Upper lobe of left lung (tissue), 6 donors: Measurements from ENCODE around the gene MAP1B. TPM values are rescaled to one million over a fixed set of nuclear protein-coding genes. Genes with fewer than 3 reads are reported as not detected.

Source experiments
- ATAC-seq, 2 donors: fragments of 200-7000 bp; cut with Tn5 transposase; one replicate each; pipeline ENCODE4 v1.9.1; 2022; ENCODE audit warnings: mild to moderate bottlenecking in 2 of 2, moderate library complexity in 2 of 2; ENCODE audit not compliant: low FRiP score in 2 of 2
- DNase-seq, 2 donors: peaks; one replicate each; pipeline ENCODE4 v3.0.0-alpha.2; 2019 to 2020
- H3K27ac ChIP-seq, 4 donors: fragments of 200-600 bp; sonication (generic); one replicate each; pipeline ENCODE4 v1.5.1; 2016 to 2019
- H3K27me3 ChIP-seq, 4 donors: fragments of 200-600 bp; sonication (generic); one replicate each; pipeline ENCODE4 v1.5.1; 2017 to 2019
- H3K36me3 ChIP-seq, 4 donors: fragments of 200-600 bp; sonication (generic); one replicate each; pipeline ENCODE4 v1.5.1; 2016 to 2019
- H3K4me1 ChIP-seq, 4 donors: fragments of 200-600 bp; sonication (generic); one replicate each; pipeline ENCODE4 v1.5.1; 2018 to 2019
- H3K4me3 ChIP-seq, 4 donors: fragments of 200-600 bp; sonication (generic); one replicate each; pipeline ENCODE4 v1.5.1; 2017 to 2019; ENCODE audit warnings: mild to moderate bottlenecking in 2 of 4, moderate library complexity in 1 of 4
- H3K9me3 ChIP-seq, 4 donors: fragments of 200-600 bp; sonication (generic); one replicate each; pipeline ENCODE4 v1.5.1; 2018 to 2019
- EP300 ChIP-seq, 4 donors: sonication (generic); formaldehyde crosslinking; IDR thresholded peaks; one replicate each; pipeline ENCODE4 v1.5.1; 2017; ENCODE audit warnings: antibody characterized with exemption in 4 of 4, control low read depth in 2 of 4
- POLR2A ChIP-seq, 4 donors: fragments of 450-650 bp; IDR thresholded peaks; one replicate each; pipeline ENCODE4 v1.5.1; 2016 to 2017; ENCODE audit warnings: antibody characterized with exemption in 4 of 4, mild to moderate bottlenecking in 2 of 4
- POLR2AphosphoS5 ChIP-seq, 2 donors: sonication (generic); formaldehyde crosslinking; IDR thresholded peaks; one replicate each; pipeline ENCODE4 v1.5.1; 2017; ENCODE audit warnings: antibody characterized with exemption in 2 of 2
- WGBS, 2 donors: methylation state at CpG; one replicate each; pipeline ENCODE4 v1.1.5; 2017 to 2018; 5-methylcytosine and 5-hydroxymethylcytosine counted together
- small RNA-seq, 4 donors: library from RNA; depleted of rRNA; stranded (forward); fragments of <200 nt; gene quantifications; one replicate each; pipeline ENCODE3, GENCODE V24; 2016
- total RNA-seq, 6 donors: library from RNA; depleted of rRNA in 4 of 6; stranded (reverse); fragments of >200 nt in 4 of 6; gene quantifications; one replicate each; pipeline versions ENCODE4 v1.1.0 to v1.2.1, GENCODE V29; 2016 to 2021
- TF ChIP-seq, protein P1 (sequence below), 6 experiments: fragments of 450-650 bp in 4 of 6; fragments of 200-600 bp in 2 of 6; sonication (generic) in 2 of 6; IDR thresholded peaks; one replicate each; pipeline ENCODE4 v1.5.1; 2016 to 2019; ENCODE audit warnings: antibody characterized with exemption in 6 of 6
- donor health status: DM: no; HTN: no; CAD: no; lungs with moderate emphysema.
- donor health status: DM: no; HTN: yes; CAD: no; lungs with severe emphysema.

Gene MAP1B
- total RNA-seq, 6 donors from 2014 or later: 21.6 to 59.4 (median 38.0) TPM

DNA sequence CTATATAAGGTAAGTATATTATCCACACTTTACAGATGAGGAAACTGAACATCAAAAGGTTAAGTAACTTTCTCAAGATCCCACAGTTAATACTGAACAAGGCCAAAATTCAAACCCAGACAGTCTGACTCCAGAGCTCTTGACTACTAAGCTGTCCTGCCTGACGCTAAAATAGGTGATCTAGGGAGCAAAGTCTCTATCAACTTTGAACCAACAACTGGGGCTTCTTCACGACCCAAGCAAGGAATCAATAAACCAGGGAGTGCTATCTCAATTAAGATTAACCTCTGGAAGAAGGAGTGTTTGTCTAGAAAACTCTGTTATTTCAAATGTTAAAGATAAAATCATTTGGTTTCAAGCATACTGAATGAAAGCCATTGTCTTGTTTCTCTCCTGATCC lies 148.4 kb downstream of the MAP1B start:
- no peak for ATAC-seq
- Histone ChIP-seq H3K4me3 (no peak overlapping the region), H3K27ac (no peak overlapping the region), H3K27me3 (no peaks in the 10 kb centered on the region), H3K4me1 (peaks cover 0 to 10% (median 3%) of the 10 kb centered on the region in 4 donors), H3K9me3 (no peaks in the 10 kb centered on the region), H3K36me3 (no peaks in the 10 kb centered on the region)
- DNase-seq: no peak
- TF ChIP-seq, protein P1, sequence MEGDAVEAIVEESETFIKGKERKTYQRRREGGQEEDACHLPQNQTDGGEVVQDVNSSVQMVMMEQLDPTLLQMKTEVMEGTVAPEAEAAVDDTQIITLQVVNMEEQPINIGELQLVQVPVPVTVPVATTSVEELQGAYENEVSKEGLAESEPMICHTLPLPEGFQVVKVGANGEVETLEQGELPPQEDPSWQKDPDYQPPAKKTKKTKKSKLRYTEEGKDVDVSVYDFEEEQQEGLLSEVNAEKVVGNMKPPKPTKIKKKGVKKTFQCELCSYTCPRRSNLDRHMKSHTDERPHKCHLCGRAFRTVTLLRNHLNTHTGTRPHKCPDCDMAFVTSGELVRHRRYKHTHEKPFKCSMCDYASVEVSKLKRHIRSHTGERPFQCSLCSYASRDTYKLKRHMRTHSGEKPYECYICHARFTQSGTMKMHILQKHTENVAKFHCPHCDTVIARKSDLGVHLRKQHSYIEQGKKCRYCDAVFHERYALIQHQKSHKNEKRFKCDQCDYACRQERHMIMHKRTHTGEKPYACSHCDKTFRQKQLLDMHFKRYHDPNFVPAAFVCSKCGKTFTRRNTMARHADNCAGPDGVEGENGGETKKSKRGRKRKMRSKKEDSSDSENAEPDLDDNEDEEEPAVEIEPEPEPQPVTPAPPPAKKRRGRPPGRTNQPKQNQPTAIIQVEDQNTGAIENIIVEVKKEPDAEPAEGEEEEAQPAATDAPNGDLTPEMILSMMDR (IDR thresholded peaks at IDR 0.05): no peak
- TF ChIP-seq EP300 (IDR thresholded peaks at IDR 0.05) (no peak), POLR2AphosphoS5 (IDR thresholded peaks at IDR 0.05) (no peak), POLR2A (IDR thresholded peaks at IDR 0.05) (no peak)
- 82 to 92% methylated on average over 2 of the region's 2 CpGs for WGBS, 2 donors

DNA sequence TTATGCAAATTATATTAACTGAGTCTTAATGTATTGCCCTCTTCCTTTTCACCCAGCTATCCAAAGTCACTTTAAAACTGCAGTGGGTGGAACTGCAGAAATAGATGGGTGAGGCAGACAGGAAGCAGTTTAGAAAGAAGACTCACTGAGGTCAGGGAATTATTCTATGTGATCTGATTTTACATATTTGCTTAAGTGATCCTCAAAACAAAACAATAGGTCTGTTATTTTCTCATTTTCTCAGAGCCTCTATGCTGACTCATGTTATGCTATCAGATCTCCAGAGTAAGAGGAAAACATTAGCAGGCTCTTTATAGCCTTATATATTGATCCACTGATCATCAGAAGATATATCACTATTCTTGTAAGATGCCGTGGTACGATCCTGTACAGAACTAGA lies 149.3 kb downstream of the MAP1B start:
- DNase-seq (no peak), ATAC-seq (no peak)
- H3K9me3 ChIP-seq: no peaks in the 10 kb centered on the region
- no peaks in the 10 kb centered on the region for H3K27me3 ChIP-seq
- WGBS, 2 donors: 96 to 100% methylated on average over 2 of the region's 2 CpGs
- no peak overlapping the region for H3K27ac ChIP-seq
- H3K4me1 ChIP-seq: peaks cover 0 to 10% (median 3%) of the 10 kb centered on the region in 4 donors
- H3K36me3 ChIP-seq: no peaks in the 10 kb centered on the region
- no peak for TF ChIP-seq POLR2A (IDR thresholded peaks at IDR 0.05)
- no peak overlapping the region for H3K4me3 ChIP-seq

Small RNA genes lying within 50 kb of the gene (small RNA-seq; reads per million reads assigned to genes)
- 0 reads per million in 4 donors for gene MIR4803

Other genes starting within 250 kb of the MAP1B start
- gene MRPS27, start 212.8 kb downstream of the MAP1B start, total RNA-seq: 10 to 100 TPM; 15.7 to 36.9 (median 34.4) TPM
- gene PTCD2, start 212.9 kb downstream of the MAP1B start, total RNA-seq: 10 to 100 TPM in 1 of 6 donors, 1 to 10 TPM in 5; 3.1 to 17.8 (median 5.9) TPM